Neural cell (in vitro differentiated cells): Measurements from ENCODE around the gene SLC39A13. TPM values are rescaled to one million over a fixed set of nuclear protein-coding genes. Genes with fewer than 3 reads are reported as not detected.

Source experiments
- H2AFZ ChIP-seq: fragments of 200-600, 300-800 bp; sonication (generic), shearing (Covaris generic); 2 replicates; pipeline ENCODE4 v1.6.0; 2014; ENCODE audit warnings: low read depth, mild to moderate bottlenecking, antibody characterized with exemption, low read length, moderate library complexity
- H3F3A ChIP-seq: fragments of 200-600 bp; shearing (Covaris generic); 2 replicates; pipeline ENCODE4 v1.6.1; 2016; ENCODE audit warnings: mild to moderate bottlenecking, moderate library complexity, mixed read lengths, antibody characterized with exemption, low read length; ENCODE audit not compliant: insufficient read depth, poor library complexity, severe bottlenecking
- H3K27ac ChIP-seq: fragments of 200-600, 300-800 bp; sonication (generic), shearing (Covaris generic); 2 replicates; pipeline ENCODE4 v1.5.1; 2014; ENCODE audit warnings: mild to moderate bottlenecking, low read length, moderate library complexity
- H3K27me3 ChIP-seq: fragments of 300-800, 200-600 bp; sonication (generic), shearing (Covaris generic); 2 replicates; pipeline ENCODE4 v1.6.0; 2014; ENCODE audit warnings: mild to moderate bottlenecking, low read depth, low read length, moderate library complexity; ENCODE audit not compliant: insufficient read depth
- H3K36me3 ChIP-seq: fragments of 300-800, 200-600 bp; sonication (generic), shearing (Covaris generic); 2 replicates; pipeline ENCODE4 v1.5.1; 2014; ENCODE audit warnings: mild to moderate bottlenecking, antibody characterized with exemption, low read length, moderate library complexity; ENCODE audit not compliant: insufficient read depth
- H3K4me2 ChIP-seq: fragments of 300-800, 200-600 bp; sonication (generic), shearing (Covaris generic); 2 replicates; pipeline ENCODE4 v1.6.0; 2014; ENCODE audit warnings: mild to moderate bottlenecking, low read length
- H3K4me3 ChIP-seq: fragments of 300-800, 200-600 bp; sonication (generic), shearing (Covaris generic); 2 replicates; pipeline ENCODE4 v1.5.1; 2014; ENCODE audit warnings: mild to moderate bottlenecking, low read length, moderate library complexity
- H3K79me2 ChIP-seq: fragments of 200-600 bp; shearing (Covaris generic); replicated peaks from 2 replicates; pipeline ENCODE4 v1.6.0; 2014; ENCODE audit warnings: mild to moderate bottlenecking, low read length, moderate library complexity; ENCODE audit not compliant: insufficient read depth
- H3K9ac ChIP-seq: fragments of 300-800, 200-600 bp; sonication (generic), shearing (Covaris generic); 2 replicates; pipeline ENCODE4 v1.6.1; 2016; ENCODE audit warnings: mild to moderate bottlenecking, low read length, mixed read lengths
- H3K9me2 ChIP-seq: fragments of 200-600 bp; shearing (Covaris generic); 2 replicates; pipeline ENCODE4 v1.6.1; 2016; ENCODE audit warnings: mild to moderate bottlenecking, low read length, mixed read lengths; ENCODE audit not compliant: insufficient read depth
- H3K9me3 ChIP-seq: fragments of 200-600, 300-800 bp; sonication (generic), shearing (Covaris generic); 2 replicates; pipeline ENCODE4 v1.6.1; 2016; ENCODE audit warnings: mild to moderate bottlenecking, mixed run types, low read length, moderate library complexity, mixed read lengths
- H4K20me1 ChIP-seq: fragments of 200-600 bp; shearing (Covaris generic); 2 replicates; pipeline ENCODE4 v1.6.1; 2016; ENCODE audit warnings: mild to moderate bottlenecking, mixed run types; ENCODE audit not compliant: insufficient read depth
- CTCF ChIP-seq: fragments of 450-650 bp; IDR thresholded peaks from 2 replicates; pipeline ENCODE4 v1.5.1; 2014; ENCODE audit warnings: antibody characterized with exemption, mild to moderate bottlenecking, moderate library complexity; ENCODE audit not compliant: poor library complexity, severe bottlenecking
- EP300 ChIP-seq: fragments of 450-650 bp; conservative IDR thresholded peaks from 2 replicates; pipeline ENCODE4 v1.6.1; 2014; ENCODE audit warnings: antibody characterized with exemption, mild to moderate bottlenecking, moderate library complexity; ENCODE audit not compliant: poor library complexity, severe bottlenecking
- EZH2 ChIP-seq: fragments of 200-600, 300-800 bp; shearing (Covaris generic), sonication (generic); IDR thresholded peaks from 2 replicates; pipeline ENCODE4 v1.6.1; 2014; ENCODE audit warnings: antibody characterized with exemption, low read length, borderline replicate concordance, mild to moderate bottlenecking; ENCODE audit not compliant: insufficient read depth, poor library complexity, severe bottlenecking
- MXI1 ChIP-seq: fragments of 450-650 bp; conservative IDR thresholded peaks from 2 replicates; pipeline ENCODE4 v1.6.1; 2014; ENCODE audit warnings: antibody characterized with exemption, mild to moderate bottlenecking; ENCODE audit not compliant: poor library complexity, severe bottlenecking
- POLR2AphosphoS5 ChIP-seq: IDR thresholded peaks from 2 replicates; pipeline ENCODE4 v1.6.1; 2012
- RAD21 ChIP-seq: fragments of 450-650 bp; conservative IDR thresholded peaks from 2 replicates; pipeline ENCODE4 v1.6.1; 2014; ENCODE audit warnings: antibody characterized with exemption, mild to moderate bottlenecking, moderate library complexity
- REST ChIP-seq: IDR thresholded peaks from 2 replicates; pipeline ENCODE4 v1.6.1; 2012; ENCODE audit warnings: borderline replicate concordance
- SMC3 ChIP-seq: fragments of 450-650 bp; conservative IDR thresholded peaks from 2 replicates; pipeline ENCODE4 v1.6.1; 2014; ENCODE audit warnings: antibody characterized with exemption, mild to moderate bottlenecking, moderate library complexity; ENCODE audit not compliant: poor library complexity
- TAF1 ChIP-seq: IDR thresholded peaks from 2 replicates; pipeline ENCODE4 v1.6.1; 2012; ENCODE audit warnings: low read depth
- polyA plus RNA-seq: library from polyadenylated mRNA; depleted of rRNA; stranded (reverse); fragments of >200 nt; gene quantifications from 2 replicates; pipeline ENCODE4 v1.2.3, GENCODE V29; 2014

The SLC39A13 gene
- polyA plus RNA-seq, 1 donor from 2014 or later = 48.0 TPM

GRCh38 chr11:47441421-47441820 is 33.0 kb downstream of the SLC39A13 start:
- no peak for TF ChIP-seq EP300
- TF ChIP-seq EZH2 = no peak
- TF ChIP-seq REST = no peak
- TF ChIP-seq SMC3 = no peak
- no peak for TF ChIP-seq MXI1
- no peak for TF ChIP-seq CTCF
- TF ChIP-seq RAD21 = no peak
- no peak for TF ChIP-seq POLR2AphosphoS5
- TF ChIP-seq TAF1 = no peak
- no peaks in the 10 kb centered on the region for H3K79me2 ChIP-seq
- H3K9ac ChIP-seq = no peak overlapping the region
- H3K27me3 ChIP-seq = no peaks in the 10 kb centered on the region
- no peaks in the 10 kb centered on the region for H3K36me3 ChIP-seq
- H3K4me2 ChIP-seq = no peak overlapping the region
- no peaks in the 10 kb centered on the region for H4K20me1 ChIP-seq
- no peak overlapping the region for H3K27ac ChIP-seq
- no peak overlapping the region for H2AFZ ChIP-seq
- H3K4me3 ChIP-seq = no peak overlapping the region
- H3K9me2 ChIP-seq = no peaks in the 10 kb centered on the region
- no peaks in the 10 kb centered on the region for H3F3A ChIP-seq
- no peaks in the 10 kb centered on the region for H3K9me3 ChIP-seq

GRCh38 chr11:47442514-47442913 is 34.1 kb downstream of the SLC39A13 start:
- no peaks in the 10 kb centered on the region for H3K9me2 ChIP-seq
- H3K79me2 ChIP-seq = no peaks in the 10 kb centered on the region
- H3K36me3 ChIP-seq = no peaks in the 10 kb centered on the region
- H2AFZ ChIP-seq = no peak overlapping the region
- H3K27ac ChIP-seq = no peak overlapping the region
- H3K4me2 ChIP-seq = no peak overlapping the region
- H4K20me1 ChIP-seq = no peaks in the 10 kb centered on the region
- H3K27me3 ChIP-seq = no peaks in the 10 kb centered on the region
- H3K9ac ChIP-seq = no peak overlapping the region
- H3K4me3 ChIP-seq = no peak overlapping the region
- no peaks in the 10 kb centered on the region for H3K9me3 ChIP-seq
- TF ChIP-seq CTCF = no peak
- no peak for TF ChIP-seq RAD21
- TF ChIP-seq EP300 = no peak
- no peak for TF ChIP-seq REST
- no peak for TF ChIP-seq MXI1
- no peak for TF ChIP-seq SMC3
- no peak for TF ChIP-seq TAF1
- TF ChIP-seq POLR2AphosphoS5 = no peak
- TF ChIP-seq EZH2 = no peak
- no peaks in the 10 kb centered on the region for H3F3A ChIP-seq
